HG03571 (cell line): ENCODE data around the gene GPR32.
"Not testable (repeated sequence)": the region's sequence is repeated elsewhere in the genome, so short reads cannot be mapped to it uniquely, and the experiment has no call there.

ENCODE experiments used
- ATAC-seq: cut with Tn5 transposase; IDR thresholded peaks from one replicate; pipeline ENCODE4 v1.9.1; 2021; ENCODE audit not compliant: unreplicated experiment

GPR32 gene

DNA sequence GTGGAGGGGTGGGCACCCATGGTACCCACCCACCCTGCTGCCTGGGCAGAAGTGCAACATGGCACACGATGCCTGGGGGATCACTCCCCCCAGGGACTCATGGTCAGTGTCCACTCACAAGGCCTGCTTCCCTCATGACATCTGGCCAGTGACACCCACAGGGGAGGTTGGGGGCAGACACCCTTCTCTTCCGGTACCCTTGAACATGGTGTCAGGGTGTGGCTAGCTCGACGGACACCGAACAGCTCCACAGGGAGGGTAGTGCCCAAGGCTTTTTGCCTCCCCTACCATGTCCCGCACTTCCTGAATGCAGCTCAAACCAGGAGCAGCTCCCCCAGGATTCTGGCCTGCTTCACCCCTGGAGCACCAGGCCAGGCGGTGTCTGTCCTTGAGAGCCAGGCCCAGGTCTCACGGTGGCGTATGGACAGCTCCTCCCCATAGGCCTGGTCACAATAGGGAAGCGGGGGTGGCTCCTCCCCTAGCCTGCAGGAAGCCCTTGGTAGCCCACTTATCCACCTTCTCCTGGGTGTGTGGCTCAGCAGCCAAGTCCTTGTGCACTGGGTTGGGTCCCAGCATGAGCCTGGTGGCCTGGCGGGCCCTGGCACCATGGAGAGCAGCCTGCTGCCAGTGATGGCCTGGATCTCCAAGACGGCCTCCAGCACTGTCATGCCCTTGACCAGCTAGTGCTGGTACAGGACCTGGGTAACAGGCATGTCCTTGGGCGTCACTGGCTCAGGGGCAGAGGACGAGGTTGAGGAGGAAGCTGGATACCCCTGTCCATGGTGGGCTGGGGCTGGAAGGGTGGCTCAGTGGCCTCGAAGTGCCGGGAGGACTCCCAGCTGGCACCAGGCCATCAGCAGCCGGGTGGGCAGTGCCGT lies 27.8 kb downstream of the GPR32 start:
- no peak for ATAC-seq

GRCh38 chr19:50798659-50799546 lies 28.6 kb downstream of the GPR32 start:
- no peak for ATAC-seq

DNA sequence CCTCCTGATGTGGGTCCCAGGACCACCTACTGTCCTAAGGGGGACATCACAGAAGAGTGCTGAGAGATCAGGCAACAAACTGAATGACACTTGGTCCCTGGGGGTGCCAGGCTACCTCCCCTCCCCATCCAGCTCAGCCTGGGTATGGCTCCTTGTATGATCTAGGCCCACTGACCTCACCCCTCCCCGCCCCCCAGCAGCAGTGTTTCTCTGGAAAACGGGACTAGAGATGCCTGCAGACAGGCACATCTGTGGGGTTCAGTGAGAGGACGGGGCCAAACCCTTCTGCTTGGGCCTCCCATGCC lies 29.2 kb downstream of the GPR32 start:
- no peak for ATAC-seq

DNA sequence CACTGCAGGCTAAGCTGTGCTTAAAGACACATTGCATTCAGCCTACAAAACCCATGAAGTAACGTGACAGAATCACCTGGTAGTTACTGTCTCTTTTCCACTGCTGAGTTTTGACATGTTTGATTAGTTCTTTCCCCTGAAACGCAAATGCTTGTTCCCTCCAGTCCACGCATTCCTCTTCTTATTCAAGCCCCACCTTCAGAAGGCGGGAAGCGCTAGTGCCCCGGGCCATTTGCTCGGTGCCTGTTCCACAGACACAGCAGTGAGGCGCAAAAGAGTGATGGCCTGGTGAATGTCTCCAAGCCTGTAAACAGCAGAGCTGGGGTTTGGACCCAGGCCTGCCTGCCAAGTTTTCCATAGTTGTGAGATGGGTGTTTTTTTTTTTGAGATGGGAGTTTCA lies 30.8 kb downstream of the GPR32 start:
- no peak for ATAC-seq

- peak; percentile 14 for ATAC-seq
Observed at GRCh38 chr19:50803633-50804419, 33.6 kb downstream of the GPR32 start.

DNA sequence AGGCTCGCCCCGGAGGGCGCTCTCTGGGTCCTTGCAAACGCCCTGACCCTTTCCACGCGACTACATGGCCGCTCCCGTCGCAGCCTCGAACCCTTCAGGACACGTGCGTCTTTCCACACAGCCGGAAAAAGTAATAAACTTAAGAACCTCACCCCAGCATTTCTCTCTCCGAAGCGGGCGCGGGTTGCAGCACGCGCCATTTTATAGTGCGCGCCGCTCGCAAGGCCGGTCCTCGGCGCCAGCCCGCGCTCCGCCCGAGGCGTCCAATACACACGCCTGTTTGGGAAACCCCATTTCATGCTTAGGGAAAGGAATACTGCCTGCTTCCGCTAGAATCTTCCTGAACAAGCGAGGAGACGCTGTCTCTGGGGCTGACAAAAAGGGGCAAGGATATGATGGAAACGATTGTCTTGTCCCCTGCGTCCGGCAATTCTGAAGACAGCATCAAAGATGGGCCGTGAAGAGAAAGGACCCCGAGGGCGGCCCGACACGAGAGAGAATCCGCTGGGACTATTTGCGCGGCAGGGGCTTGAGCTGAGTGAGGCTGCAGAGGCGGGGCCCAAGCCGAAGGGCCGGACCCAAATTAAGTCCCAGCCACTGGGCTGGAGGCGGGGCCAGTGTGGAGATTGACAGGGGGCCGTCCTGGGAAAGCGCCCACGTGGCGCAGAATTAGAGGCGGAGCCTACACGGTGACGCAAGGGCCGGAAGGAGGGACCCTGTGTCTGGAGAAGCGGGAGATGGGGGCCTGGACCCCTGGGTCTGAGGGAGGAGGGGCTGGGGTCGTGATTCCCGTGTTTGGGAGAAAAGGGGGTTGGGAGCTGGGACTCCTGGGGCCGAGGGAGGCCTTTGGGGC lies 34.4 kb downstream of the GPR32 start:
- ATAC-seq, result peak; percentile 85

- no peak for ATAC-seq
Observed at GRCh38 chr19:50808856-50809255, 38.6 kb downstream of the GPR32 start.

GRCh38 chr19:50811622-50812238 lies 41.5 kb downstream of the GPR32 start:
- not testable (repeated sequence) for ATAC-seq

- ATAC-seq, result no peak
Observed at GRCh38 chr19:50812474-50812873, 42.2 kb downstream of the GPR32 start.

GRCh38 chr19:50814883-50815282 lies 44.6 kb downstream of the GPR32 start:
- ATAC-seq, result no peak

DNA sequence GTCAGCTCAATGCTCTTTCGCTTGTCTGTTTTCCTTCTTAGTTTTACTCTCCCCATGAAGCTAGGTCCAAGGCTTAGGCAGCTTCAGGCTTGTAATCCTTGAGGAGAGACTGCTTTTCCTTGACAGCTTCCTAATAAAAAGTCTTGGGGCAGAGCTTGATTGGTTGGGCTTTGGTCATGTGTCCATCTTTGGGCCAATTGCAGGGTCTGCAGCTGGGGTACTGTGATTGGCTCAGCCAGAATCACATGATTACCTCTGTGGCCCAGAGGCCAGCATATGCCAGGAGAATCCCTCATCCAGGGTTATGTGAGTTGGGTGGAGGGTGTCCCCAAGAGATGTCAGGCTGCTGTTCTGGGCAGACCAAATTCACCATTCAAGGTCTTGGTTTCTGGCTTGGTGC lies 45.2 kb downstream of the GPR32 start:
- ATAC-seq, result no peak

GRCh38 chr19:50817941-50818858 lies 47.9 kb downstream of the GPR32 start:
- ATAC-seq, result peak; percentile 56

- ATAC-seq, result no peak
Observed at GRCh38 chr19:50818859-50819472, 48.7 kb downstream of the GPR32 start.

GRCh38 chr19:50819636-50820035 lies 49.4 kb downstream of the GPR32 start:
- ATAC-seq, result no peak

- no peak for ATAC-seq
Observed at GRCh38 chr19:50820086-50820485, 49.8 kb downstream of the GPR32 start.

GRCh38 chr19:50820549-50821247 lies 50.4 kb downstream of the GPR32 start:
- no peak for ATAC-seq

- ATAC-seq, result no peak
Observed at GRCh38 chr19:50821248-50821612, 51.0 kb downstream of the GPR32 start.
